WI38 (cell line): ENCODE data around the gene RAB44.

Source experiments
- H3K4me3 ChIP-seq: 2 replicates; pipeline ENCODE4 v1.5.1; 2011; ENCODE audit warnings: low read depth, mild to moderate bottlenecking, control low read depth, low read length
- TF ChIP-seq, protein P1 (sequence below): IDR thresholded peaks from 2 replicates; pipeline ENCODE4 v1.5.1; 2012; ENCODE audit warnings: low read depth, mild to moderate bottlenecking, control low read depth, low read length

The RAB44 gene

DNA sequence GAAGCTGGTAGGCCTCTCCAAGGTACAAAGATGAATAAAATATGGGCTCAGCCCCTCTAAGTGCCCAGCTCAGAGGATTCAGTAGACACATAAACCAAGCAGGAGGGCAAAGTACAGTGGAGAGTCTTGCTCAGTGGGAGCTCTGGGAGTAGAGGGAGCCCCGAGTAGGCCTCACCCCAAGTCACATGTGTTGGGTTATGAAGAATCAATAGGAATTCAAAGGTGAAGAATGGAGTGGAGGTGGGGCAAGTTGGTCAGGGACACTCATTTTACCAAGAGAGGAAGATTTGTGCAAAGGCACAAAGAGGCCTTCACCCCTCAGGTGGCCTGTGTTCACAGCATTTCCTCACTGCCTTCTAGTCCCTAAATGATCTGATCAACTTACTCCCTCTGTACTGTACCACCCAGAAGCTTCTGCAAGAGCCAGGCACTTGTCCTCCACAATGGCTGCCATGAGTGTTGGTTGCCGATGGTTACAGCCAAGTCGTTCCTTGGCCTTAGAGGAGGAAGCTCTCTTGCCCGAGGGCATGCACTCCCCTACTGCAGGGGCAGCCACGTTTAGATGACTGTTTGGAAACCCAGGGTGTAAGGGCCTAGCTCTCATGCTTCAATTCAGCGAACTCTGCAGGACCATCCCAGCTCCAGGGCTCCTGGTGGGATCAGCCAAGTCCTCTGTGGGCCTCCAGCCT, 25.8 kb upstream of the RAB44 start:
- no peak overlapping the region for H3K4me3 ChIP-seq
- TF ChIP-seq, protein P1, sequence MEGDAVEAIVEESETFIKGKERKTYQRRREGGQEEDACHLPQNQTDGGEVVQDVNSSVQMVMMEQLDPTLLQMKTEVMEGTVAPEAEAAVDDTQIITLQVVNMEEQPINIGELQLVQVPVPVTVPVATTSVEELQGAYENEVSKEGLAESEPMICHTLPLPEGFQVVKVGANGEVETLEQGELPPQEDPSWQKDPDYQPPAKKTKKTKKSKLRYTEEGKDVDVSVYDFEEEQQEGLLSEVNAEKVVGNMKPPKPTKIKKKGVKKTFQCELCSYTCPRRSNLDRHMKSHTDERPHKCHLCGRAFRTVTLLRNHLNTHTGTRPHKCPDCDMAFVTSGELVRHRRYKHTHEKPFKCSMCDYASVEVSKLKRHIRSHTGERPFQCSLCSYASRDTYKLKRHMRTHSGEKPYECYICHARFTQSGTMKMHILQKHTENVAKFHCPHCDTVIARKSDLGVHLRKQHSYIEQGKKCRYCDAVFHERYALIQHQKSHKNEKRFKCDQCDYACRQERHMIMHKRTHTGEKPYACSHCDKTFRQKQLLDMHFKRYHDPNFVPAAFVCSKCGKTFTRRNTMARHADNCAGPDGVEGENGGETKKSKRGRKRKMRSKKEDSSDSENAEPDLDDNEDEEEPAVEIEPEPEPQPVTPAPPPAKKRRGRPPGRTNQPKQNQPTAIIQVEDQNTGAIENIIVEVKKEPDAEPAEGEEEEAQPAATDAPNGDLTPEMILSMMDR: no peak

DNA sequence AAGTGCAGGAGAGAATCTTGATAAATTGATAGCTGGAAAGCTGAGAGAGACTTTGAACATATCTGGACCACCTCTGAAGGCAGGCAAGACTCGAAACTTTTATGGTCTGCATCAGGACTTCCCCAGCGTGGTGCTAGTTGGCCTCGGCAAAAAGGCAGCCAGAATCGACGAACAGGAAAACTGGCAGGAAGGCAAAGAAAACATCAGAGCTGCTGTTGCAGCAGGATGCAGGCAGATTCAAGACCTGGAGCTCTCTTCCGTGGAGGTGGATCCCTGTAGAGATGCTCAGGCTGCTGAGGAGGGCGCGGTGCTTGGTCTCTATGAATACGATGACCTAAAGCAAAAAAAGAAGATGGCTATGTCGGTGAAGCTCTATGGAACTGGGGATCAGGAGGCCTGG, 23.7 kb upstream of the RAB44 start:
- TF ChIP-seq, protein P1: no peak
- no peak overlapping the region for H3K4me3 ChIP-seq

DNA sequence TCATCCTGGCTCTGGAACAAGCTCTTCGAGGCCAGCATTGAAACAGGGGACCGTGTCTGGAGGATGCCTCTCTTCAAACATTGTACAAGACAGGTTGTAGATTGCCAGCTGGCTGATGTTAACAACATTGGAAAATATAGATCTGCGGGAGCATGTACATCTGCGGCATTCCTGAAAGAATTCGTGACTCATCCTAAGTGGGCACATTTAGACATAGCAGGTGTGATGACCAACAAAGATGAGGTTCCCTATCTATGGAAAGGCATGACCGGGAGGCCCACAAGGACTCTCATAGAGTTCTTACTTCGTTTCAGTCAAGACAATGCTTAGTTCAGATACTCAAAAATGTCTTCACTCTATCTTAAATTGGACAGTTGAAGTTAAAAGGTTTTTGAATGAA, 22.7 kb upstream of the RAB44 start:
- H3K4me3 ChIP-seq: no peak overlapping the region
- TF ChIP-seq, protein P1: no peak

DNA sequence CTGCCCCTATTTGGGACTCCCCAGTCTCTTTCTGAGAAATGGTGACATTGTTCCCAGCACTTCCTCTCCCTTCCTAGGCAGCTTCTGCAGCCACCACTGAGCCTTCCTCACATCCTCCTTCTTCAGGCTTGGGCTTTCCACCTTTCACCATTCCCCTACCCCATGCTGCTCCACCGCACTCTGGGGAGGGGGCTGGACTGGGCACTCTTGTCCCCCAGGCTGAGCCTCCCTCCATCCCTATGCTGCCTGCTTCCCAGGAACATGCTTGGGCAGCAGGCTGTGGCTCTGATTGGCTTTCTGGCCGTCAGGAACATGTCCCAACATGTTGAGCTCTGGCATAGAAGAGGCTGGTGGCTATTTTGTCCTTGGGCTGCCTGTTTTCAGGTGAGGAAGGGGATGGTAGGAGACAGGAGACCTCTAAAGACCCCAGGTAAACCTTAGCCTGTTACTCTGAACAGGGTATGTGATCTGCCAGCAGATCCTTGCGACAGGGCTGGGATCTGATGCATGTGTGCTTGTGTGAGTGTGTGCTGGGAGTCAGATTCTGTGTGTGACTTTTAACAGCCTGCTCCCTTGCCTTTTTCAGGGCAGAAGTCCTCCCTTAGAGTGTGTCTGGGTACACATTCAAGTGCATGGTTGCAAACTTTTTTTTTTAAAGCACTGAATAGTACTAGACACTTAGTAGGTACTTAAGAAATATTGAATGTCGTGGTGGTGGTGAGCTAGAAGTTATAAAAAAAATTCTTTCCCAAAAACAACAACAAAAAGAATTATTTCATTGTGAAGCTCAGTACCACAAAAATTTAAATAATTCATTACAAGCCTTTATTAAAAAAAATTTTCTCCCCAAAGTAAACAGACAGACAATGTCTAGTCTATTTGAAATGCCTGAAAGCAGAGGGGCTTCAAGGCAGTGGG, 21.2 kb upstream of the RAB44 start:
- peak overlapping the region; percentile 40 for H3K4me3 ChIP-seq
- TF ChIP-seq, protein P1: no peak

DNA sequence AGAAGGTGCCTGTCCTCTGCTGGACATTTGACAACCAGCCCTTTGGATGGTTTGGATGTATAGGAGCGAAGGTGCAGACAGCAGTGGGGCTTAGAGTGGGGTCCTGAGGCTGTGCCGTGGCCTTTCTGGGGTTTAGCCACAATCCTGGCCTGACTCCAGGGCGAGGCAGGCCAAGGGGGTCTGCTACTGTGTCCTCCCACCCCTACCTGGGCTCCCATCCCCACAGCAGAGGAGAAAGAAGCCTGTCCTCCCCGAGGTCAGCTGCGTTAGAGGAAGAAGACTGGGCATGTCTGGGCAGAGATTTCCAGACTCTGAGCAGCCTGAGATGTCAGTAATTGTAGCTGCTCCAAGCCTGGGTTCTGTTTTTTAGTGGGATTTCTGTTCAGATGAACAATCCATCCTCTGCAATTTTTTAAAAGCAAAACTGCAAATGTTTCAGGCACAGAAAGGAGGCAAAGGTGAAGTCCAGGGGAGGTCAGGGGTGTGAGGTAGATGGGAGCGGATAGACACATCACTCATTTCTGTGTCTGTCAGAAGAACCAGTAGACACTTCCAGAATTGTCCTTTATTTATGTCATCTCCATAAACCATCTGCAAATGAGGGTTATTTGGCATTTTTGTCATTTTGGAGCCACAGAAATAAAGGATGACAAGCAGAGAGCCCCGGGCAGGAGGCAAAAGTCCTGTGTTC, 20.4 kb upstream of the RAB44 start:
- TF ChIP-seq, protein P1: no peak

DNA sequence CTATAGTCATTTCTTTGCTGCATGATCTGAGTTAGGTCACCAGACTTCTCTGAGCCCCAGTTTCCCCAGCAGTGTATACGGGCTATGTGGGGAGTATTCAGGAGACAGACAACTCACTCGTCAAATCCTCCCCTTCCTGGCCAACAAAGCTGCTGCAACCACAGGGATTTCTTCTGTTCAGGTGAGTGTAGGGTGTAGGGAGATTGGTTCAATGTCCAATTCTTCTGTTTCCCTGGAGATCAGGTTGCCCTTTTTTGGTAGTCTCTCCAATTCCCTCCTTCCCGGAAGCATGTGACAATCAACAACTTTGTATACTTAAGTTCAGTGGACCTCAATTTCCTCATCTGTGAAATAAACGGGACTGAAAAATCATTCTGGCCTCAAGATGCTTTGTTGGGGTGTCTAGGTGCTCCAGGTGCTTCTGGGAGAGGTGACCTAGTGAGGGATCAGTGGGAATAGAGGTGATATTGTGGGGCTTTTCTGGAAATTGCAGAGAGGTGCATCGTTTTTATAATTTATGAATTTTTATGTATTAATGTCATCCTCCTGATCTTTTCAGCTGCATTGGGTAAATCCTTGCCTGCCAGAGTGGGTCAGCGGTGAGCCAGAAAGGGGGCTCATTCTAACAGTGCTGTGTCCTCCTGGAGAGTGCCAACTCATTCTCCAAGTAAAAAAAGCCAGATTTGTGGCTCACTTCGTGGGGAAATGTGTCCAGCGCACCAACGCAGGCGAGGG, 19.7 kb upstream of the RAB44 start:
- TF ChIP-seq, protein P1: no peak
- peak overlapping the region; percentile 40 for H3K4me3 ChIP-seq

More for the DNA sequence above, 20.4 kb upstream of the RAB44 start:
- H3K4me3 ChIP-seq: peak overlapping the region; percentile 40
